ENCODE measurements around the gene IGFL1. TPM values are rescaled to one million over a fixed set of nuclear protein-coding genes. Genes with fewer than 3 reads are reported as not detected.
"Not testable (repeated sequence)": the region's sequence is repeated elsewhere in the genome, so short reads cannot be mapped to it uniquely, and the experiment has no call there.

Gene IGFL1
- total RNA-seq, 1 donor from 2014 or later, result not detected

DNA sequence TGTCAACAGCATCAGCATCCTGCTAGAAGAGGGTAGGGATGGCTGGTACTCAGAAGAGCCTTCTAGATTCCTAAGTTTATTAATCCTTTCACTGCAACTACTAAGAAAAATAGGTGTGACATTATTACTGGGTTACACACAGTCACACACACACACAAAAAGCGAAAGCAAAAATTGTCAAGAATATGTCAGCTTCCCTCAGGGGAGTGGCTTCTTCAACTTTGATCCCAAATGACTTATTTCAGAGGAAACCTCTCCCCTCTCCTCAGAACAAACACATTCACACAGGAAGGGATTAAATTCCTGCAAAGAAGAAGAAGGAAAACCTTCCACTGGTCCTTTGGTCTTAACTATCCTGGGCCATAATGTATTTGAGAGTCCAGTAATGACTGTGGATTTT is 20.1 kb upstream of the IGFL1 start:
- TF ChIP-seq, protein P1, sequence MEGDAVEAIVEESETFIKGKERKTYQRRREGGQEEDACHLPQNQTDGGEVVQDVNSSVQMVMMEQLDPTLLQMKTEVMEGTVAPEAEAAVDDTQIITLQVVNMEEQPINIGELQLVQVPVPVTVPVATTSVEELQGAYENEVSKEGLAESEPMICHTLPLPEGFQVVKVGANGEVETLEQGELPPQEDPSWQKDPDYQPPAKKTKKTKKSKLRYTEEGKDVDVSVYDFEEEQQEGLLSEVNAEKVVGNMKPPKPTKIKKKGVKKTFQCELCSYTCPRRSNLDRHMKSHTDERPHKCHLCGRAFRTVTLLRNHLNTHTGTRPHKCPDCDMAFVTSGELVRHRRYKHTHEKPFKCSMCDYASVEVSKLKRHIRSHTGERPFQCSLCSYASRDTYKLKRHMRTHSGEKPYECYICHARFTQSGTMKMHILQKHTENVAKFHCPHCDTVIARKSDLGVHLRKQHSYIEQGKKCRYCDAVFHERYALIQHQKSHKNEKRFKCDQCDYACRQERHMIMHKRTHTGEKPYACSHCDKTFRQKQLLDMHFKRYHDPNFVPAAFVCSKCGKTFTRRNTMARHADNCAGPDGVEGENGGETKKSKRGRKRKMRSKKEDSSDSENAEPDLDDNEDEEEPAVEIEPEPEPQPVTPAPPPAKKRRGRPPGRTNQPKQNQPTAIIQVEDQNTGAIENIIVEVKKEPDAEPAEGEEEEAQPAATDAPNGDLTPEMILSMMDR (IDR thresholded peaks at IDR 0.05), result no peak
- Histone ChIP-seq H3K36me3 (no peaks in the 10 kb centered on the region), H3K27ac (no peak overlapping the region), H3K4me1 (peaks cover 24% of the 10 kb centered on the region), H3K27me3 (ENCODE audit: low read depth) (no peaks in the 10 kb centered on the region), H3K9me3 (no peaks in the 10 kb centered on the region), H3K4me3 (no peak overlapping the region)
- ATAC-seq, result no peak
- DNase-seq, result no peak
- intact Hi-C loops (cut with DNase I), result no loop called here

DNA sequence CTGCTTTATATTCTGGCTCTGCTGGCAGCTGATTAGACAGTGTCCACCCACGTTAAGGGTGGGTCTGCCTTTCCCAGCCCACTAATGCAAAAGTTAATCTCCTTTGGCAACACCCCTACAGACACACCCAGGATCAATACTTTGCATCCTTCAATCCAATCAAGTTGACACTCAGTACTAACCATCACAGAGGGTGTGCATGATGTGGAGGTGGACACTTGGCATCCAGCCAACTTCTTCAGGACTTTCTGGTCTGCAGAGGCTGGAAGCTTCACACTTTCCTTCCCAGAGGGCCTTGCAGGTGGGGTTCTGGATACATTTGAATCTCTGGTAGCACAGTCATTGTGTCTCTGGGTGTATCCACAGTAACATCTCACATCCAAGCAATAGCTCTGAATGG is 18.9 kb upstream of the IGFL1 start:
- Histone ChIP-seq H3K27ac (peak overlapping the region; percentile 20), H3K4me1 (peaks cover 24% of the 10 kb centered on the region), H3K4me3 (no peak overlapping the region), H3K9me3 (no peaks in the 10 kb centered on the region), H3K36me3 (no peaks in the 10 kb centered on the region), H3K27me3 (ENCODE audit: low read depth) (no peaks in the 10 kb centered on the region)
- no peak for ATAC-seq
- intact Hi-C loops (cut with DNase I), result no loop called here
- no peak for DNase-seq
- TF ChIP-seq, protein P1 (IDR thresholded peaks at IDR 0.05), result no peak

DNA sequence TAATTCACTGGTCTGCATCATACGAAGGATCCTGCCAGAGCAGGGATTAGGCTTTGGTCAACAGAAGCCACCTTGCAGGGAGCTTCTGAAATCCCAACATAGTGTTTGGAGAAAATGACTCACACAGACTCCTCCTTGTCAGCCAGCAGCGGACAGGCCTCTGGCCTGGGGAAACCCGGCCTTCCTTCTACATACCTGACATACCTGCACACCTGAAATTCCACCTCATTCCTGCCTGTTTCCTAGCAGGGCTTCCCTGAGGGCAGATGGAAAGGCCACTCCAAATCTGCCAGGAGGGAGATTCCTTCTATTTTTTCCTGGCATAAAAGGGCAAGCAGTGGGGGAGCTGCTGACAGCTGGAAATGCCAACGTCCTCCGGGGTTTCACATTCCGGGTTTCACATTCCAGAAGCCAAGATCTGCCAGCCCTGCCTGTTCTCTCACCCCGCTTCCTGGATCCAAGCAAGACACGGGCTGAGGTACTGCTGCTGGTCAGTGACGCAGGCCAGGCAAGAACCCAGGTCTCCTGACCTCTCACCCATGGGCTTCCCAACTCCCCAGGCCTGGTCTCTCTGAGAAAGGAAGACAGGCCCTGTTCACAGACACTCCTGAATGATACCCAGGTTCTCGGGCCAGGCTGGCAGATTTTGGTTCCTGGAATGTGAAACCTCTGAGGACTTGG is 18.2 kb upstream of the IGFL1 start:
- Histone ChIP-seq H3K36me3 (no peaks in the 10 kb centered on the region), H3K9me3 (no peaks in the 10 kb centered on the region), H3K4me1 (peaks cover 24% of the 10 kb centered on the region), H3K27me3 (ENCODE audit: low read depth) (no peaks in the 10 kb centered on the region), H3K4me3 (no peak overlapping the region), H3K27ac (peak overlapping the region; percentile 41)
- DNase-seq (peak; percentile 56), ATAC-seq (peak; percentile 83 to 86)
- TF ChIP-seq, protein P1 (IDR thresholded peaks at IDR 0.05), result no peak
- intact Hi-C loops (cut with DNase I), result no loop called here

DNA sequence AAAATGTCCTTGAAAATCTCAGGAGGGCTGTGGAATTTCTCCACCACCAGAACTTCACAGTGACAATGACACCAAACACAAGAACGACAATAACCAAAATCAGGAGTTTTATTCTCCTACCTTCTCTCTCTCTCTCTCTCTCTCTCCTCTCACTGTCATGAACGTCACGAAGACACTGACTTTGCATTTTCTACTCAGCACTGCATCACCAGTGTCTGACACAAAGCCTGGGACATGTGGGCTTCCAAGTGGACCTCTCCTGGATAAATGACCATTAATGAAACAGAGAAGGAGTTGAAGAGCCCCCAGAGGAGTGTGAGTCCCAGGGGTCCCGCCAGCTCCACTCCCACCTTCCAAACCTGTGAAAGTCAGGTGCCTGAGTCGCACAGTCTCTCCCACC is 16.9 kb upstream of the IGFL1 start:
- H3K27me3 ChIP-seq (ENCODE audit: low read depth); H3K4me3 ChIP-seq; intact Hi-C loops (cut with DNase I); ATAC-seq; H3K27ac ChIP-seq; H3K36me3 ChIP-seq; DNase-seq; H3K9me3 ChIP-seq: not testable (repeated sequence)
- peaks cover 24% of the 10 kb centered on the region for H3K4me1 ChIP-seq

DNA sequence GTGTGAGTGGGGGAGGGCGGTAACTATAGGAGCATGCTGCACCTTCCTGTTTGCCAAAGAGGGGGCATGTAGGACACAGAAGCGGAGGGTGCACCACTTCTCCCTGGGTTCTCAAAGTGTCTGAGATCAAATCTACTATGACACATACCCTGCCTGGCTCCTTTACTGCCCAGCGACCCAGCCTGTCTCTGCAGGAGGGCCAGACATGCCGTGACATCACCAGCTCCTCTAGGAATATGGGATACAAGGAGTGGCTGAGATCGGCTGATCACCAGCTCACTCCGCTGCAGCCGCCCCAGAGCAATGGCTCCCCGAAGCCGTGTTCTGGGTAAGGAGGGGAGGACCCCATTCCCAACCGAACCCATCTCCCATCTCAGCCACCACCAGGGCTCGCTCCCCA is 16.4 kb upstream of the IGFL1 start:
- H3K4me1 ChIP-seq, result peaks cover 24% of the 10 kb centered on the region
- DNase-seq (no peak), ATAC-seq (no peak)

DNA sequence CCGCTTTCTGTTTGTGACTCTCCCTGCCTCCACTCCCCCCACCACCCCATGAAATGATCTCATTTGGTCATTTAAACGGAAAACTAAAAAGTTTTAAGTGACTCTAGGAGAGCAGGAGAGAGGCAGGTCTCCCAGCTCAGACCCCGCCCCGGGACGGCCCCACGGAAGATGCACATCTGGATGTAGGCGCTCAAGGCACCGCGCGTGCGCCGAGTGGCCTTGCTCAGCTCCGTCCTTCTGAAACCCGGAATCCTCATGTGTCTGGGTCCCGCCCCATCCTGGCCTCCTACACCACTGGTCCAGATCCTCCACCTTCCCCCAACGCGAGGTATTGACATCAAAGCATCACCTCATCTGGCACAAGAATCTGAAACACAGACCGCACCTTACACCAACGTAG is 15.7 kb upstream of the IGFL1 start:
- no peaks in the 10 kb centered on the region for H3K9me3 ChIP-seq
- H3K4me1 ChIP-seq, result peaks cover 24% of the 10 kb centered on the region
- no peaks in the 10 kb centered on the region for H3K36me3 ChIP-seq
- H3K27ac ChIP-seq, result no peak overlapping the region
- no peak overlapping the region for H3K4me3 ChIP-seq
- DNase-seq (no peak), ATAC-seq (no peak)
- intact Hi-C loops (cut with DNase I), result no loop called here
- no peaks in the 10 kb centered on the region for H3K27me3 ChIP-seq (ENCODE audit: low read depth)
- TF ChIP-seq, protein P1 (IDR thresholded peaks at IDR 0.05), result no peak

More for the DNA sequence above, 16.4 kb upstream of the IGFL1 start:
- intact Hi-C loops (cut with DNase I), result no loop called here
- Histone ChIP-seq H3K9me3 (no peaks in the 10 kb centered on the region), H3K27me3 (ENCODE audit: low read depth) (no peaks in the 10 kb centered on the region), H3K36me3 (no peaks in the 10 kb centered on the region), H3K4me3 (no peak overlapping the region), H3K27ac (no peak overlapping the region)
- TF ChIP-seq, protein P1 (IDR thresholded peaks at IDR 0.05), result no peak
